Upper lobe of left lung (tissue), 6 donors: ENCODE measurements around the gene CPLX1. TPM values are rescaled to one million over a fixed set of nuclear protein-coding genes. Genes with fewer than 3 reads are reported as not detected.

ENCODE experiments used
- ATAC-seq, 2 donors: fragments of 200-7000 bp; cut with Tn5 transposase; one replicate each; pipeline ENCODE4 v1.9.1; 2022; ENCODE audit warnings: mild to moderate bottlenecking in 2 of 2, moderate library complexity in 2 of 2; ENCODE audit not compliant: low FRiP score in 2 of 2
- DNase-seq, 2 donors: peaks; one replicate each; pipeline ENCODE4 v3.0.0-alpha.2; 2019 to 2020
- H3K27ac ChIP-seq, 4 donors: fragments of 200-600 bp; sonication (generic); one replicate each; pipeline ENCODE4 v1.5.1; 2016 to 2019
- H3K27me3 ChIP-seq, 4 donors: fragments of 200-600 bp; sonication (generic); one replicate each; pipeline ENCODE4 v1.5.1; 2017 to 2019
- H3K36me3 ChIP-seq, 4 donors: fragments of 200-600 bp; sonication (generic); one replicate each; pipeline ENCODE4 v1.5.1; 2016 to 2019
- H3K4me1 ChIP-seq, 4 donors: fragments of 200-600 bp; sonication (generic); one replicate each; pipeline ENCODE4 v1.5.1; 2018 to 2019
- H3K4me3 ChIP-seq, 4 donors: fragments of 200-600 bp; sonication (generic); one replicate each; pipeline ENCODE4 v1.5.1; 2017 to 2019; ENCODE audit warnings: mild to moderate bottlenecking in 2 of 4, moderate library complexity in 1 of 4
- H3K9me3 ChIP-seq, 4 donors: fragments of 200-600 bp; sonication (generic); one replicate each; pipeline ENCODE4 v1.5.1; 2018 to 2019
- CTCF ChIP-seq, 6 experiments: fragments of 450-650 bp in 4 of 6; fragments of 200-600 bp in 2 of 6; sonication (generic) in 2 of 6; IDR thresholded peaks; one replicate each; pipeline ENCODE4 v1.5.1; 2016 to 2019; ENCODE audit warnings: antibody characterized with exemption in 6 of 6
- EP300 ChIP-seq, 4 donors: sonication (generic); formaldehyde crosslinking; IDR thresholded peaks; one replicate each; pipeline ENCODE4 v1.5.1; 2017; ENCODE audit warnings: antibody characterized with exemption in 4 of 4, control low read depth in 2 of 4
- POLR2A ChIP-seq, 4 donors: fragments of 450-650 bp; IDR thresholded peaks; one replicate each; pipeline ENCODE4 v1.5.1; 2016 to 2017; ENCODE audit warnings: antibody characterized with exemption in 4 of 4, mild to moderate bottlenecking in 2 of 4
- POLR2AphosphoS5 ChIP-seq, 2 donors: sonication (generic); formaldehyde crosslinking; IDR thresholded peaks; one replicate each; pipeline ENCODE4 v1.5.1; 2017; ENCODE audit warnings: antibody characterized with exemption in 2 of 2
- WGBS, 2 donors: methylation state at CpG; one replicate each; pipeline ENCODE4 v1.1.5; 2017 to 2018; 5-methylcytosine and 5-hydroxymethylcytosine counted together
- total RNA-seq, 6 donors: library from RNA; depleted of rRNA in 4 of 6; stranded (reverse); fragments of >200 nt in 4 of 6; gene quantifications; one replicate each; pipeline versions ENCODE4 v1.1.0 to v1.2.1, GENCODE V29; 2016 to 2021
- donor health status: DM: no; HTN: no; CAD: no; lungs with moderate emphysema.
- donor health status: DM: no; HTN: yes; CAD: no; lungs with severe emphysema.

Gene CPLX1
- total RNA-seq, 6 donors from 2014 or later, result 0.61 to 4.2 (median 1.8) TPM

GRCh38 chr4:857461-857860, 31.5 kb upstream of the CPLX1 start:
- H3K27me3 ChIP-seq, result no peaks in the 10 kb centered on the region
- 91 to 95% methylated on average over 11 of the region's 11 CpGs for WGBS, 2 donors
- H3K36me3 ChIP-seq, result peaks cover 26 to 88% (median 76%) of the 10 kb centered on the region in 4 donors
- ATAC-seq, result no peak
- H3K9me3 ChIP-seq, result no peaks in the 10 kb centered on the region
- H3K4me3 ChIP-seq, result no peak overlapping the region
- no peaks in the 10 kb centered on the region for H3K4me1 ChIP-seq
- TF ChIP-seq POLR2A (IDR thresholded peaks at IDR 0.05) (no peak), CTCF (IDR thresholded peaks at IDR 0.05) (no peak), POLR2AphosphoS5 (IDR thresholded peaks at IDR 0.05) (no peak), EP300 (IDR thresholded peaks at IDR 0.05) (no peak)
- no peak overlapping the region for H3K27ac ChIP-seq
- DNase-seq, result no peak

GRCh38 chr4:856225-856901, 30.4 kb upstream of the CPLX1 start:
- Histone ChIP-seq H3K36me3 (peaks cover 26 to 86% (median 78%) of the 10 kb centered on the region in 4 donors), H3K27me3 (no peaks in the 10 kb centered on the region), H3K4me3 (no peak overlapping the region), H3K9me3 (no peaks in the 10 kb centered on the region), H3K27ac (no peak overlapping the region), H3K4me1 (no peaks in the 10 kb centered on the region)
- ATAC-seq, result no peak
- DNase-seq, result no peak
- 96 to 100% methylated on average over 2 to 3 of the region's 3 CpGs for WGBS, 2 donors
- no peak for TF ChIP-seq POLR2A (IDR thresholded peaks at IDR 0.05)
- TF ChIP-seq CTCF (IDR thresholded peaks at IDR 0.05), result no peak
- TF ChIP-seq POLR2AphosphoS5 (IDR thresholded peaks at IDR 0.05), result no peak
- no peak for TF ChIP-seq EP300 (IDR thresholded peaks at IDR 0.05)

- Histone ChIP-seq H3K9me3 (no peaks in the 10 kb centered on the region), H3K4me3 (no peak overlapping the region), H3K27me3 (no peaks in the 10 kb centered on the region), H3K36me3 (peaks cover 24 to 86% (median 78%) of the 10 kb centered on the region in 4 donors), H3K4me1 (no peaks in the 10 kb centered on the region), H3K27ac (no peak overlapping the region)
- ATAC-seq (no peak), DNase-seq (no peak)
- no peak for TF ChIP-seq POLR2A (IDR thresholded peaks at IDR 0.05)
- TF ChIP-seq POLR2AphosphoS5 (IDR thresholded peaks at IDR 0.05), result no peak
- TF ChIP-seq EP300 (IDR thresholded peaks at IDR 0.05), result no peak
- no peak for TF ChIP-seq CTCF (IDR thresholded peaks at IDR 0.05)
- WGBS, 2 donors, result 40% methylated on average over 1 of the region's 1 CpG
These were observed 29.9 kb upstream of the CPLX1 start for GRCh38 chr4:855880-856224.

- TF ChIP-seq EP300 (IDR thresholded peaks at IDR 0.05) (no peak), POLR2A (IDR thresholded peaks at IDR 0.05) (no peak), CTCF (IDR thresholded peaks at IDR 0.05) (no peak), POLR2AphosphoS5 (IDR thresholded peaks at IDR 0.05) (no peak)
- Histone ChIP-seq H3K36me3 (peaks cover 21 to 86% (median 79%) of the 10 kb centered on the region in 4 donors), H3K4me3 (no peak overlapping the region), H3K9me3 (no peaks in the 10 kb centered on the region), H3K4me1 (no peaks in the 10 kb centered on the region), H3K27me3 (no peaks in the 10 kb centered on the region), H3K27ac (no peak overlapping the region)
- ATAC-seq (no peak), DNase-seq (no peak)
- WGBS, 2 donors, result 98% methylated on average over 11 of the region's 11 CpGs
These were observed 28.4 kb upstream of the CPLX1 start for GRCh38 chr4:854356-854755.

GRCh38 chr4:853416-853781, 27.5 kb upstream of the CPLX1 start:
- H3K4me1 ChIP-seq, result no peaks in the 10 kb centered on the region
- WGBS, 2 donors, result 93 to 95% methylated on average over 32 to 33 of the region's 33 CpGs
- no peak overlapping the region for H3K4me3 ChIP-seq
- no peak for TF ChIP-seq POLR2AphosphoS5 (IDR thresholded peaks at IDR 0.05)
- H3K36me3 ChIP-seq, result peaks cover 14 to 86% (median 79%) of the 10 kb centered on the region in 4 donors
- H3K27me3 ChIP-seq, result no peaks in the 10 kb centered on the region
- no peak overlapping the region for H3K27ac ChIP-seq
- H3K9me3 ChIP-seq, result no peaks in the 10 kb centered on the region
- ATAC-seq (no peak), DNase-seq (peak in 1 of 2 donors; percentile 82)
